H1 (cell line): ENCODE results near the gene CEP97.

ENCODE experiments used
- CBX8 ChIP-seq: fragments of 300-800, 300-1000 bp; sonication (generic); IDR thresholded peaks from 2 replicates; pipeline ENCODE4 v1.7.1; 2016; ENCODE audit warnings: low read depth, low read length, borderline replicate concordance
- CREB1 ChIP-seq: IDR thresholded peaks from 2 replicates; pipeline ENCODE4 v1.6.1; 2012; ENCODE audit warnings: inconsistent platforms
- EGR1 ChIP-seq: IDR thresholded peaks from 2 replicates; pipeline ENCODE4 v1.6.1; 2011; ENCODE audit warnings: low read depth, low read length, borderline replicate concordance
- EP300 ChIP-seq, 2 experiments: IDR thresholded peaks; 1 replicate in 1 of 2; 2 replicates in 1 of 2; pipeline ENCODE4 v1.6.1; 2011 to 2012; ENCODE audit warnings: low read depth in 2 of 2, low read length in 2 of 2, mild to moderate bottlenecking in 2 of 2, borderline replicate concordance in 1 of 2, inconsistent platforms in 1 of 2, moderate library complexity in 1 of 2
- EZH2 ChIP-seq: fragments of 200-600 bp; sonication (generic); IDR thresholded peaks from 2 replicates; pipeline ENCODE4 v1.7.1; 2012; ENCODE audit warnings: low read depth, mild to moderate bottlenecking, moderate library complexity, low read length, inconsistent platforms; ENCODE audit not compliant: severe bottlenecking
- FOSL1 ChIP-seq: IDR thresholded peaks from 2 replicates; pipeline ENCODE4 v1.6.1; 2011; ENCODE audit warnings: mild to moderate bottlenecking, low read depth, low read length, moderate library complexity; ENCODE audit not compliant: insufficient read depth
- POLR2A ChIP-seq, 2 experiments: IDR thresholded peaks; 1 replicate in 1 of 2; 2 replicates in 1 of 2; pipeline ENCODE4 v1.6.1; 2011; ENCODE audit warnings: low read depth in 2 of 2, low read length in 2 of 2, mild to moderate bottlenecking in 2 of 2; ENCODE audit errors: control extremely low read depth in 1 of 2
- SIN3A ChIP-seq, 2 experiments: IDR thresholded peaks in 1 of 2; conservative IDR thresholded peaks in 1 of 2; 2 replicates each; pipeline ENCODE4 v1.6.1; 2011 to 2012; ENCODE audit warnings: low read length in 2 of 2, improper control_type of control experiment in 1 of 2, low read depth in 1 of 2, mild to moderate bottlenecking in 1 of 2
- TAF1 ChIP-seq: IDR thresholded peaks from 2 replicates; pipeline ENCODE4 v1.6.1; 2011; ENCODE audit warnings: mild to moderate bottlenecking, low read depth, low read length
- TEAD4 ChIP-seq: IDR thresholded peaks from 2 replicates; pipeline ENCODE4 v1.6.1; 2012; ENCODE audit warnings: low read depth, low read length, inconsistent platforms, mixed read lengths
- USF2 ChIP-seq: IDR thresholded peaks from 2 replicates; pipeline ENCODE4 v1.6.1; 2011; ENCODE audit warnings: low read length, improper control_type of control experiment
- YY1 ChIP-seq: IDR thresholded peaks from 2 replicates; pipeline ENCODE4 v1.6.1; 2011; ENCODE audit warnings: low read depth, mild to moderate bottlenecking, low read length
- ZNF274 ChIP-seq: IDR thresholded peaks from 2 replicates; pipeline ENCODE4 v1.7.0; 2012; ENCODE audit warnings: low read length, borderline replicate concordance; ENCODE audit errors: extremely low read depth

GRCh38 chr3:101780661-101781060 is 56.2 kb downstream of the CEP97 start:
- no peak for TF ChIP-seq SIN3A (conservative IDR thresholded peaks at IDR 0.05 in 1 of 2, IDR thresholded peaks at IDR 0.05 in 1 of 2; ENCODE audit: low read depth in 1 of 2, low read length in 2 of 2)
- TF ChIP-seq FOSL1, result no peak
- TF ChIP-seq YY1, result no peak
- TF ChIP-seq CBX8, result no peak
- no peak for TF ChIP-seq EGR1
- no peak for TF ChIP-seq EP300 (IDR thresholded peaks at IDR 0.05; ENCODE audit: borderline replicate concordance in 1 of 2, low read depth in 2 of 2, low read length in 2 of 2)
- TF ChIP-seq POLR2A (IDR thresholded peaks at IDR 0.05; ENCODE audit: control extremely low read depth in 1 of 2, low read depth in 2 of 2, low read length in 2 of 2), result no peak
- no peak for TF ChIP-seq CREB1
- TF ChIP-seq ZNF274, result no peak
- TF ChIP-seq EZH2, result no peak
- no peak for TF ChIP-seq TEAD4
- TF ChIP-seq TAF1, result no peak
- TF ChIP-seq USF2, result no peak
